GM06990 (cell line): ENCODE measurements around the gene CNTNAP2.
"Not testable (repeated sequence)": the region's sequence is repeated elsewhere in the genome, so short reads cannot be mapped to it uniquely, and the experiment has no call there.

ENCODE experiments used
- DNase-seq: peaks from one replicate; pipeline ENCODE4 v3.0.0-alpha.2; 2011; ENCODE audit not compliant: insufficient read length; ENCODE audit errors: extremely low read depth
- H3K27me3 ChIP-seq: replicated peaks from 2 replicates; pipeline ENCODE4 v1.6.0; 2011; ENCODE audit warnings: low read length; ENCODE audit not compliant: control insufficient read depth, insufficient read depth
- H3K36me3 ChIP-seq: 2 replicates; pipeline ENCODE4 v1.5.1; 2011; ENCODE audit warnings: low read length; ENCODE audit not compliant: control insufficient read depth, insufficient read depth
- H3K4me3 ChIP-seq: replicated peaks from 2 replicates; pipeline ENCODE4 v1.5.1; 2011; ENCODE audit warnings: low read depth, mild to moderate bottlenecking, control low read depth, low read length
- CTCF ChIP-seq: IDR thresholded peaks from 2 replicates; pipeline ENCODE4 v1.5.1; 2011; ENCODE audit warnings: low read length, control low read depth, mild to moderate bottlenecking, inconsistent platforms; ENCODE audit not compliant: insufficient read depth, poor library complexity, severe bottlenecking

The CNTNAP2 gene

GRCh38 chr7:146150153-146150552, 33.6 kb downstream of the CNTNAP2 start:
- no peak overlapping the region for H3K4me3 ChIP-seq
- TF ChIP-seq CTCF = no peak
- no peak for DNase-seq
- H3K36me3 ChIP-seq = no peaks in the 10 kb centered on the region
- H3K27me3 ChIP-seq = no peaks in the 10 kb centered on the region

GRCh38 chr7:146172112-146172511, 55.5 kb downstream of the CNTNAP2 start:
- no peaks in the 10 kb centered on the region for H3K27me3 ChIP-seq
- DNase-seq = no peak
- TF ChIP-seq CTCF = no peak
- H3K36me3 ChIP-seq = no peaks in the 10 kb centered on the region
- H3K4me3 ChIP-seq = no peak overlapping the region

DNA sequence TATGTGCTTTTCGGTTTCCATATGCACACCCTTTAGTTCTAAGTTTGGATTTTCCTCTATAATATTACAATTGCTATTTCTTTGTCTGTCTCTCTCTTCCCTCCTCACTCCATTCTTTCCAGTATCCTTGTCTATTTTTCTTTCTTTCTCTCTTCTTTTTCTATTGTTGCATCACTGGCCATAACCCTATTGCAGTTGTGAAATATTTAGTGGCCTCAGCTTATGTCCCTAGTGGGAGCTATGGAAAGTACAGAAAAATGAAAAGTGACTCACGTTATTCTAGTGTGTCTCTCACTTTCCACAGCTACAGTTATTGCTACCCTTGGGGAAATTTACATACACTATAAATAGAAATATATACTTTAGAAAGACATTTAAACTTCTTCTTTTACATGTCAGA, 59.1 kb downstream of the CNTNAP2 start:
- H3K27me3 ChIP-seq = no peaks in the 10 kb centered on the region
- no peak for TF ChIP-seq CTCF
- no peaks in the 10 kb centered on the region for H3K36me3 ChIP-seq
- no peak overlapping the region for H3K4me3 ChIP-seq
- DNase-seq = no peak

- no peak for DNase-seq
Observed at GRCh38 chr7:146176860-146177259, 60.3 kb downstream of the CNTNAP2 start.

DNA sequence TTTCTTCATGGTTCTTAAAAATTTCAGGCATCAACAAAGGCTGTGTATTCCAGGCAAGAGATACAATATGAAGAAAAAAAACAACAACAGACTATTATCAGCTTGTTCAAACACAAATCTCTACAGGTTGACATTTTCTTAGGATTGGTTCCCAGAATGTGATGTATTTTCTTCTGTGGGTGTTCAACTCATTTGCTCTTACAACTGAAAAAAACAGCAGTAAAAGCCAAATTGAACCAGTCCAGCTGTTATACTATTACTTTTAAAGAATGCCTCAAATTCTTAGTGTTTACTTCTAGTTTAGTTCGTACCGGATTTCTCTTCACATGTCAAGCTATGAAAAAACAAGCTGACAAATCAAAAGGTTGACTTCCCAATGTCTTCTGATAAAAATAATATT, 60.7 kb downstream of the CNTNAP2 start:
- Histone ChIP-seq H3K4me3 (no peak overlapping the region), H3K27me3 (no peaks in the 10 kb centered on the region), H3K36me3 (no peaks in the 10 kb centered on the region)
- DNase-seq = no peak
- no peak for TF ChIP-seq CTCF

More at GRCh38 chr7:146176860-146177259, 60.3 kb downstream of the CNTNAP2 start:
- Histone ChIP-seq H3K4me3 (no peak overlapping the region), H3K27me3 (no peaks in the 10 kb centered on the region), H3K36me3 (no peaks in the 10 kb centered on the region)
- TF ChIP-seq CTCF = no peak

DNA sequence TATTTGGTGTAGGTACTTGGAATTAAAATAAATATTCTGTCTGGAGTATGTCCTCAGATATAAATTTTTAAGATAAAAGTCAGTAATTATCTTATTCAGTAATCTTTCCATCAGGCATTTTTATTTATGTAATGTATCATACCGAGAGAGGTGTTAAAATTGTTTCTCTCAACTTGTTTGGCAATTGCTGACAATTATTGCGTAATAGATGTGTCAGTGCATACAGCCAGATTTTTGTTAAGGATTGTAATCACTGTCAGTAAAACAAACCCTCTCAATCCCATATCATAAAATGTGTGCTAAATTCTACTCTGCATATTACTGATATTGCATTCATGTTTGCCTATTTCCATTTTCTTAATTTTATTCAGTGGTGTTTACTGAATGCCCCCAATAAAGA, 69.2 kb downstream of the CNTNAP2 start:
- Histone ChIP-seq H3K27me3 (no peaks in the 10 kb centered on the region), H3K36me3 (no peaks in the 10 kb centered on the region), H3K4me3 (no peak overlapping the region)
- DNase-seq = no peak
- TF ChIP-seq CTCF = no peak

DNA sequence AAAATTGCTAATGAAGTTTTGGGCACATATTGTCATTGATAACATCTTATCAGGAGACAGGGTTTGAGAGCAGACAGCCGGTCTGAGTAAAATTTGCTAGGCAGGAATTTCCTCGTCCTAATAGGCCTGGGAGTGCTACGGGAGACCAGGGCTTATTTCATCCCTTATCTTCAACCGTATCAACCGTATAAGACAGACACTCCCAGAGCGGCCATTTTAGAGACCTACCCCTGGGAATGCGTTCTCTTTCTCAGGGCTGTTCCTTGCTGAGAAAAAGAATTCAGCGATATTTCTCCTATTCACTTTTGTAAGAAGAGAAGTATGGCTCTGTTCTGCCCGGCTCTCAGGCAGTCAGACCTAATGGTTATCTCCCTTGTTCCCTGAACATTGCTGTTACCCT, 74.8 kb downstream of the CNTNAP2 start:
- not testable (repeated sequence) for H3K4me3 ChIP-seq, H3K36me3 ChIP-seq, H3K27me3 ChIP-seq, DNase-seq
